HG02571 (cell line): Measurements from ENCODE around the gene AGO1.
"Not testable (repeated sequence)": the region's sequence is repeated elsewhere in the genome, so short reads cannot be mapped to it uniquely, and the experiment has no call there.

Source experiments
- ATAC-seq: cut with Tn5 transposase; IDR thresholded peaks from one replicate; pipeline ENCODE4 v1.9.1; 2021; ENCODE audit warnings: mild to moderate bottlenecking, moderate library complexity; ENCODE audit not compliant: unreplicated experiment

The AGO1 gene

DNA sequence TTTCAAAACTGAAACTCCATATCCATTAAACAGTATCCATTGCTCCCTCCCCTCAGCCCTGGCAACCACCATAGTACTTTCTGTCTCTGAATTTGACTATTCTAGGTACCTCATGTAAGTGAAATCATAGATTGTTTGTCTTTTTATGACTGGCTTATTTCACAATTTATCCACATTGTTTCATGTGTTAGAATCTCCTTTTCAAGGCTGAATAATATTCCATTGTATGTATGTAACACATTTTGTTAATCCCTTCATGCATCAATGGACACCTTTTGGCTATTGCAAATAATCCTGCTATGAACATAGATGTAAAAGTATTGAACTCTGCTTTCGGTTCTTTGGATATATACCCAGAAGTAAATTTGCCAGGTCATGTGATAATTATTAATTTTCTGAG lies 85.4 kb downstream of the AGO1 start:
- no peak for ATAC-seq

DNA sequence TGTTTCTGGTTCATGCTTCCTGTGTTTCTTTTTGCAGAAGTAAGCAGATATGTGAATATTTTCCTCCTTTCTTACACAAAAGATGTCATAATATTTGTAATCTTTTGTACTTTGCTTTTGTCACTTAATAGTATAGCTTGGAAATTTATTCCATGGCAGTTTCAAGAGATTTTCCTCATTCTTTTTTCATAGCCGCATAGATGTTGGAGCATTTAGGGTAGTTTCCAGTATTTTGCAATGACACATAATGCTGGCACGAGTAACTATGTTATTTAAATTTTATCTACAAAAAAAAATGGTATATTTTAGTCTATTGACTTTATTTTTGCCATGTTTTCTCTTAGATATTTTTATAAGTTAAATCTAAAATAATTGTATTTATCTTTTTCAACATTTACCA lies 88.6 kb downstream of the AGO1 start:
- ATAC-seq: no peak

DNA sequence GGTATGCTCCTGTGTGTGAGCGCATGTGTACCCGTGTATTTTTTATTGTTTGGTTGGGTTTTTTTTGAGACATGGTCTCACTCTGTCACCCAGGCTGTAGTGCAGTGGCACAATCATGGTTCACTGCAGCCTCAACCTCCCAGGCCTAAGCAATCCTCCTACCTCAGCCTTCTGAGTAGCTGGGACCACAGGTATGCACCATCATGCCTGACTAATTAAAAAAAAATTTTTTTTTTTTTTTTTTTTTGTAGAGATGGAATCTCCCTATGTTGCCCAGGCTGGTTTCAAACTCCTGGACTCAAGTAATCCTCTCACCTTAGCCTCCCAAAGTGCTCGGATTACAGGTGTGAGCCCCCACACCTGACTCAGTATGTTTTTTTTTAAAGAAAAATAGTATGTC lies 89.6 kb downstream of the AGO1 start:
- not testable (repeated sequence) for ATAC-seq

DNA sequence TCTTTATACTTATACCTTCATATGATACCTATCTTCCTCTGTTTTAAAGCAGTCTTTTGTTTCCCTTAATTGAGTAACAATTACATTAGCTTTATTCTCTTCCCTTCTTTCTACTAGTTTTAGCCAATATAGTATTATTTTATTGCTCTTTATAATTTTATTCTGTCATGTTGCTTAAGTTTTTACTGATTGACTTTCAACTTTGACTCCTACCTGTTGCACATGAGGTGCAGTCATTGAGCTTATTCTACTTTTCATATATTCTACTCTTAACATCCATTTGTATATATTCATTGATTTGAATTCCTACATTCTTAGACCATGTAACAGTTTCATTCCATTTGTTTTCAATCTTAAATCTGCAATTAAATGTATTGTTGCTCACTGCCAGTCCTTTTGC lies 97.1 kb downstream of the AGO1 start:
- no peak for ATAC-seq
